Measurements from ENCODE around the gene HECTD1.
"Not testable (repeated sequence)": the region's sequence is repeated elsewhere in the genome, so short reads cannot be mapped to it uniquely, and the experiment has no call there.

Gene HECTD1

GRCh38 chr14:31207755-31208545, at the start of gene HECTD1:
Gene HECTD1 (minus strand): TSS chr14:31207793. CDS start chr14:31205936, 1,857 bp downstream.
- DNase-seq, result peak; percentile 87 to 90

- no peak for DNase-seq
These were observed 49.6 kb upstream of the HECTD1 start for GRCh38 chr14:31257244-31257553.

GRCh38 chr14:31256534-31257243, 49.1 kb upstream of the HECTD1 start:
- DNase-seq, result no peak

GRCh38 chr14:31255918-31256317, 48.3 kb upstream of the HECTD1 start:
- DNase-seq, result not testable (repeated sequence)

- DNase-seq, result no peak
These were observed 47.7 kb upstream of the HECTD1 start for GRCh38 chr14:31255286-31255685.

GRCh38 chr14:31253746-31254471, 46.3 kb upstream of the HECTD1 start:
- no peak for DNase-seq

GRCh38 chr14:31252865-31253264, 45.3 kb upstream of the HECTD1 start:
- no peak for DNase-seq

GRCh38 chr14:31251028-31251958, 43.7 kb upstream of the HECTD1 start:
- no peak for DNase-seq

- DNase-seq, result no peak
These were observed 37.0 kb upstream of the HECTD1 start for GRCh38 chr14:31244626-31245025.

- DNase-seq, result peak; percentile 24 to 43
These were observed 36.3 kb upstream of the HECTD1 start for GRCh38 chr14:31243860-31244259.

- DNase-seq, result not testable (repeated sequence)
These were observed 34.8 kb upstream of the HECTD1 start for GRCh38 chr14:31242161-31242940.

- DNase-seq, result no peak
These were observed 34.0 kb upstream of the HECTD1 start for GRCh38 chr14:31241450-31242114.

- DNase-seq, result no peak
These were observed 32.1 kb upstream of the HECTD1 start for GRCh38 chr14:31239741-31240140.

GRCh38 chr14:31235462-31235861, 27.9 kb upstream of the HECTD1 start:
- DNase-seq, result no peak

GRCh38 chr14:31232081-31232480, 24.5 kb upstream of the HECTD1 start:
- DNase-seq, result no peak

- DNase-seq, result not testable (repeated sequence)
These were observed 23.7 kb upstream of the HECTD1 start for GRCh38 chr14:31231272-31231671.

GRCh38 chr14:31230573-31230958, 23.0 kb upstream of the HECTD1 start:
- no peak for DNase-seq

- no peak for DNase-seq
These were observed 22.3 kb upstream of the HECTD1 start for GRCh38 chr14:31229638-31230572.

- no peak for DNase-seq
These were observed 21.4 kb upstream of the HECTD1 start for GRCh38 chr14:31229009-31229408.

GRCh38 chr14:31228533-31228932, 20.9 kb upstream of the HECTD1 start:
- no peak for DNase-seq

All from activated CD4-positive, alpha-beta T cell treated with anti-CD3 and anti-CD28 coated beads, Interleukin-2, amount 50 U/mL, for 48 hours (primary cell).